ENCODE results near the gene ROS1. TPM values are rescaled to one million over a fixed set of nuclear protein-coding genes. Genes with fewer than 3 reads are reported as not detected.

The ROS1 gene
- total and polyA plus RNA-seq, 10 of the 15 experiments (the other 5 are each of a cell fraction or from before 2014, with no cell fraction given): under 0.01 to 0.07 (median 0.03) TPM; not detected in 5

DNA sequence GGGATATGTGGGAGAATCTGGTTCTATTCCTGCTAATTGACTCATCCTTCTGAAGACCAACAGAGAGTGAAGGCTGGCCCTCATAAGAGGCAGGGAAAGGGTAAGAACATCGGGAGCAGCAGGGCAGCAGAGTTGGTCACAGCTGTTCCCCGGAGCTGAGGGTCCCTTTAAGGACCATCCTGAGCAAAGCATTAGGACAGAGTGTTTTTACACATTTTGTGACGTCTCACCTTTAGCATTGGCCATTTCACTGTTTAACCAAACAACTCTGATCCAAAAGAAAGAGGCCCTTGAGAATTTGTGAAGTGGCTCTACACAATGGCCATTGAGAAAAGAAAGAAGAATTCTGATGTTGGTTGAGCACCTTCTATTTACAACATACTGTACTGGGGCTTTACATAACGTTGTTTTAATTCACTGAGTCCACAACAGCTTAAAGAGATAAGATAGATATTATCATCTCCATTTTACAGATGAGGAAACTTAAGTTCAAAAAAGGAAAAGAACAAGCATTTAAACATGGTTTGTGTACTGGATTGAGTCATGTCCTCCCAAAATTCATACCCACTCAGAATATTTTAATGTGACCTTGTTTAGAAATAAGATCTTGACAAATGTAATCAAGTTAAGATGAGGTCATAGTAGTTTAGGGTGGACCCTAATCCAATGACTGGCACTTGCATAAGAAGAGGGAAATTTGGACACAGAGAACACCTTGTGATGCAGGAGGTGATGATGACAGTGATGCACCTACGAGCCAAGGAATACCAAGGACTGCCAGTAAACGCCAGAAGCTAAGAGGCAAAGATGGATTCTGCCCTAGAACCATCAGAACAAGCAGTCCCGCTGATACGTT lies 98.4 kb downstream of the ROS1 start:
- ChIA-PET POLR2A (no interaction called here), RAD21 (ENCODE audit: unreplicated experiment) (no interaction called here), SMC1A (ENCODE audit: uncharacterized antibody, unreplicated experiment) (no interaction called here), CTCF (no interaction called here)
- Histone ChIP-seq H3K27ac (ENCODE audit: control insufficient read depth, insufficient read depth) (no peak overlapping the region), H2AFZ (ENCODE audit: control insufficient read depth, low read depth, low read length) (no peak overlapping the region), H4K20me1 (ENCODE audit: control insufficient read depth, insufficient read depth) (no peaks in the 10 kb centered on the region), H3K36me3 (ENCODE audit: control insufficient read depth in 2 of 2, insufficient read depth in 2 of 2, low read length in 1 of 2) (no peaks in the 10 kb centered on the region), H3K27me3 (replicated peaks in 1 of 2; ENCODE audit: control insufficient read depth in 2 of 2, insufficient read depth in 2 of 2, low read length in 1 of 2) (no peaks in the 10 kb centered on the region), H3K4me2 (ENCODE audit: control insufficient read depth, insufficient read depth) (no peak overlapping the region), H3K9ac (ENCODE audit: control insufficient read depth, insufficient read depth, low read length) (no peak overlapping the region), H3K9me3 (replicated peaks; ENCODE audit: control insufficient read depth, insufficient read depth, low read length) (no peaks in the 10 kb centered on the region), H3K4me3 (no peak overlapping the region), H3K4me1 (ENCODE audit: control insufficient read depth, insufficient read depth, low read length) (no peaks in the 10 kb centered on the region), H3K79me2 (ENCODE audit: control insufficient read depth, insufficient read depth, low read length) (no peaks in the 10 kb centered on the region)
- ATAC-seq (no peak), DNase-seq (ENCODE audit: low read depth, low spot score) (no peak), FAIRE-seq (no peak)
- intact Hi-C loops (cut with micrococcal nuclease; ENCODE audit: unreplicated experiment) (no loop called here), in situ Hi-C loops (cut with MboI) (no loop called here)
- BruUV-seq (replicated peaks): no TSS peak
- TF ChIP-seq FOXM1 (IDR thresholded peaks at IDR 0.05; ENCODE audit: low read depth, low read length) (no peak), KLF5 (IDR thresholded peaks at IDR 0.05; ENCODE audit: partially characterized antibody) (no peak), STAT1 (conservative IDR thresholded peaks at IDR 0.05) (no peak), KDM1A (IDR thresholded peaks at IDR 0.05; ENCODE audit: borderline replicate concordance) (no peak)
- TF ChIP-seq, protein P1, sequence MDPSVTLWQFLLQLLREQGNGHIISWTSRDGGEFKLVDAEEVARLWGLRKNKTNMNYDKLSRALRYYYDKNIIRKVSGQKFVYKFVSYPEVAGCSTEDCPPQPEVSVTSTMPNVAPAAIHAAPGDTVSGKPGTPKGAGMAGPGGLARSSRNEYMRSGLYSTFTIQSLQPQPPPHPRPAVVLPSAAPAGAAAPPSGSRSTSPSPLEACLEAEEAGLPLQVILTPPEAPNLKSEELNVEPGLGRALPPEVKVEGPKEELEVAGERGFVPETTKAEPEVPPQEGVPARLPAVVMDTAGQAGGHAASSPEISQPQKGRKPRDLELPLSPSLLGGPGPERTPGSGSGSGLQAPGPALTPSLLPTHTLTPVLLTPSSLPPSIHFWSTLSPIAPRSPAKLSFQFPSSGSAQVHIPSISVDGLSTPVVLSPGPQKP (IDR thresholded peaks at IDR 0.05; ENCODE audit: low read depth, low read length): no peak
- TF ChIP-seq, protein P2, sequence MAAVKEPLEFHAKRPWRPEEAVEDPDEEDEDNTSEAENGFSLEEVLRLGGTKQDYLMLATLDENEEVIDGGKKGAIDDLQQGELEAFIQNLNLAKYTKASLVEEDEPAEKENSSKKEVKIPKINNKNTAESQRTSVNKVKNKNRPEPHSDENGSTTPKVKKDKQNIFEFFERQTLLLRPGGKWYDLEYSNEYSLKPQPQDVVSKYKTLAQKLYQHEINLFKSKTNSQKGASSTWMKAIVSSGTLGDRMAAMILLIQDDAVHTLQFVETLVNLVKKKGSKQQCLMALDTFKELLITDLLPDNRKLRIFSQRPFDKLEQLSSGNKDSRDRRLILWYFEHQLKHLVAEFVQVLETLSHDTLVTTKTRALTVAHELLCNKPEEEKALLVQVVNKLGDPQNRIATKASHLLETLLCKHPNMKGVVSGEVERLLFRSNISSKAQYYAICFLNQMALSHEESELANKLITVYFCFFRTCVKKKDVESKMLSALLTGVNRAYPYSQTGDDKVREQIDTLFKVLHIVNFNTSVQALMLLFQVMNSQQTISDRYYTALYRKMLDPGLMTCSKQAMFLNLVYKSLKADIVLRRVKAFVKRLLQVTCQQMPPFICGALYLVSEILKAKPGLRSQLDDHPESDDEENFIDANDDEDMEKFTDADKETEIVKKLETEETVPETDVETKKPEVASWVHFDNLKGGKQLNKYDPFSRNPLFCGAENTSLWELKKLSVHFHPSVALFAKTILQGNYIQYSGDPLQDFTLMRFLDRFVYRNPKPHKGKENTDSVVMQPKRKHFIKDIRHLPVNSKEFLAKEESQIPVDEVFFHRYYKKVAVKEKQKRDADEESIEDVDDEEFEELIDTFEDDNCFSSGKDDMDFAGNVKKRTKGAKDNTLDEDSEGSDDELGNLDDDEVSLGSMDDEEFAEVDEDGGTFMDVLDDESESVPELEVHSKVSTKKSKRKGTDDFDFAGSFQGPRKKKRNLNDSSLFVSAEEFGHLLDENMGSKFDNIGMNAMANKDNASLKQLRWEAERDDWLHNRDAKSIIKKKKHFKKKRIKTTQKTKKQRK (IDR thresholded peaks at IDR 0.05; ENCODE audit: low read depth, low read length): no peak
- TF ChIP-seq, protein P3, sequence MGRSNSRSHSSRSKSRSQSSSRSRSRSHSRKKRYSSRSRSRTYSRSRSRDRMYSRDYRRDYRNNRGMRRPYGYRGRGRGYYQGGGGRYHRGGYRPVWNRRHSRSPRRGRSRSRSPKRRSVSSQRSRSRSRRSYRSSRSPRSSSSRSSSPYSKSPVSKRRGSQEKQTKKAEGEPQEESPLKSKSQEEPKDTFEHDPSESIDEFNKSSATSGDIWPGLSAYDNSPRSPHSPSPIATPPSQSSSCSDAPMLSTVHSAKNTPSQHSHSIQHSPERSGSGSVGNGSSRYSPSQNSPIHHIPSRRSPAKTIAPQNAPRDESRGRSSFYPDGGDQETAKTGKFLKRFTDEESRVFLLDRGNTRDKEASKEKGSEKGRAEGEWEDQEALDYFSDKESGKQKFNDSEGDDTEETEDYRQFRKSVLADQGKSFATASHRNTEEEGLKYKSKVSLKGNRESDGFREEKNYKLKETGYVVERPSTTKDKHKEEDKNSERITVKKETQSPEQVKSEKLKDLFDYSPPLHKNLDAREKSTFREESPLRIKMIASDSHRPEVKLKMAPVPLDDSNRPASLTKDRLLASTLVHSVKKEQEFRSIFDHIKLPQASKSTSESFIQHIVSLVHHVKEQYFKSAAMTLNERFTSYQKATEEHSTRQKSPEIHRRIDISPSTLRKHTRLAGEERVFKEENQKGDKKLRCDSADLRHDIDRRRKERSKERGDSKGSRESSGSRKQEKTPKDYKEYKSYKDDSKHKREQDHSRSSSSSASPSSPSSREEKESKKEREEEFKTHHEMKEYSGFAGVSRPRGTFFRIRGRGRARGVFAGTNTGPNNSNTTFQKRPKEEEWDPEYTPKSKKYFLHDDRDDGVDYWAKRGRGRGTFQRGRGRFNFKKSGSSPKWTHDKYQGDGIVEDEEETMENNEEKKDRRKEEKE (IDR thresholded peaks at IDR 0.05): no peak
- WGBS (ENCODE audit: insufficient coverage, insufficient replicate concordance, low lambda C conversion rate, missing lambda C conversion rate): 18% methylated on average over 8 of the region's 8 CpGs

Data from GM12878 (cell line).